ENCODE measurements around the gene PDE8B. TPM values are rescaled to one million over a fixed set of nuclear protein-coding genes. Genes with fewer than 3 reads are reported as not detected.

The PDE8B gene
- total RNA-seq, 1 experiment from 2014 or later: 0.17 TPM

- Histone ChIP-seq H4K20me1 (ENCODE audit: insufficient read depth) (no peaks in the 10 kb centered on the region), H3K9me3 (ENCODE audit: control insufficient read depth in 1 of 2, insufficient read depth in 1 of 2, low read depth in 1 of 2, low read length in 2 of 2) (no peaks in the 10 kb centered on the region), H3K4me2 (ENCODE audit: low read length) (no peak overlapping the region), H3K9ac (ENCODE audit: low read length) (no peak overlapping the region), H3K9me2 (ENCODE audit: insufficient read depth) (no peaks in the 10 kb centered on the region), H3K36me3 (ENCODE audit: control insufficient read depth in 1 of 2, insufficient read depth in 2 of 2, low read length in 2 of 2) (no peaks in the 10 kb centered on the region), H3K4me3 (replicated peaks in 1 of 2; ENCODE audit: low read depth in 1 of 2, low read length in 2 of 2) (no peak overlapping the region), H3K27ac (ENCODE audit: low read depth, low read length) (no peak overlapping the region), H2AFZ (ENCODE audit: low read depth, low read length, poor library complexity, severe bottlenecking) (no peak overlapping the region), H3K27me3 (ENCODE audit: insufficient read depth, low read length) (no peaks in the 10 kb centered on the region), H3K79me2 (ENCODE audit: insufficient read depth, low read length) (no peaks in the 10 kb centered on the region), H3K4me1 (ENCODE audit: control insufficient read depth in 1 of 2, insufficient read depth in 2 of 2, low read length in 2 of 2) (no peaks in the 10 kb centered on the region)
- intact Hi-C loops (cut with micrococcal nuclease): no loop called here
- BruUV-seq (replicated peaks): no TSS peak
- DNase-seq (ENCODE audit: low read depth, low spot score) (no peak), ATAC-seq (no peak)
- POLR2A ChIA-PET: no interaction called here
- no peak for TF ChIP-seq EGR1 (IDR thresholded peaks at IDR 0.05; ENCODE audit: low read depth)
- no peak for TF ChIP-seq POLR2AphosphoS5 (IDR thresholded peaks at IDR 0.05; ENCODE audit: low read depth, low read length)
- no peak for TF ChIP-seq ELF1 (IDR thresholded peaks at IDR 0.05; ENCODE audit: borderline replicate concordance, low read depth)
- no peak for TF ChIP-seq YY1 (IDR thresholded peaks at IDR 0.05; ENCODE audit: extremely low read depth, insufficient replicate concordance, low read depth, low read length)
- no peak for TF ChIP-seq FOSL1 (IDR thresholded peaks at IDR 0.05; ENCODE audit: low read depth)
- RAD21 ChIA-PET (ENCODE audit: low non-redundant PET in 1 of 2, low total read pairs in 2 of 2, uncharacterized antibody in 2 of 2, unreplicated experiment in 2 of 2): no interaction called here
- CTCF ChIA-PET: no interaction called here
Measured at GRCh38 chr5:77418162-77418561, 207.7 kb downstream of the PDE8B start.

GRCh38 chr5:77418601-77419581 lies 208.4 kb downstream of the PDE8B start:
- intact Hi-C loops (cut with micrococcal nuclease): no loop called here
- no peaks in the 10 kb centered on the region for H3K36me3 ChIP-seq (ENCODE audit: control insufficient read depth in 1 of 2, insufficient read depth in 2 of 2, low read length in 2 of 2)
- H3K4me3 ChIP-seq (replicated peaks in 1 of 2; ENCODE audit: low read depth in 1 of 2, low read length in 2 of 2): no peak overlapping the region
- no peaks in the 10 kb centered on the region for H4K20me1 ChIP-seq (ENCODE audit: insufficient read depth)
- ChIA-PET POLR2A (no interaction called here), RAD21 (ENCODE audit: low non-redundant PET in 1 of 2, low total read pairs in 2 of 2, uncharacterized antibody in 2 of 2, unreplicated experiment in 2 of 2) (no interaction called here), CTCF (no interaction called here)
- BruUV-seq (replicated peaks): no TSS peak
- H3K9me2 ChIP-seq (ENCODE audit: insufficient read depth): no peaks in the 10 kb centered on the region
- H3K4me2 ChIP-seq (ENCODE audit: low read length): no peak overlapping the region
- H2AFZ ChIP-seq (ENCODE audit: low read depth, low read length, poor library complexity, severe bottlenecking): no peak overlapping the region
- no peaks in the 10 kb centered on the region for H3K27me3 ChIP-seq (ENCODE audit: insufficient read depth, low read length)
- no peak overlapping the region for H3K27ac ChIP-seq (ENCODE audit: low read depth, low read length)
- no peaks in the 10 kb centered on the region for H3K4me1 ChIP-seq (ENCODE audit: control insufficient read depth in 1 of 2, insufficient read depth in 2 of 2, low read length in 2 of 2)
- H3K9ac ChIP-seq (ENCODE audit: low read length): no peak overlapping the region
- no peaks in the 10 kb centered on the region for H3K79me2 ChIP-seq (ENCODE audit: insufficient read depth, low read length)
- no peak for ATAC-seq
- no peak for DNase-seq (ENCODE audit: low read depth, low spot score)
- no peaks in the 10 kb centered on the region for H3K9me3 ChIP-seq (ENCODE audit: control insufficient read depth in 1 of 2, insufficient read depth in 1 of 2, low read depth in 1 of 2, low read length in 2 of 2)
- TF ChIP-seq EZH2phosphoT487 (IDR thresholded peaks at IDR 0.05; ENCODE audit: borderline replicate concordance) (no peak), CEBPB (IDR thresholded peaks at IDR 0.05; ENCODE audit: low read depth) (no peak), EGR1 (IDR thresholded peaks at IDR 0.05; ENCODE audit: low read depth) (no peak), CTCF (IDR thresholded peaks at IDR 0.05 in 2 of 3, conservative IDR thresholded peaks at IDR 0.05 in 1 of 3; ENCODE audit: borderline replicate concordance in 1 of 3, insufficient read depth in 1 of 3, low read depth in 2 of 3, low read length in 2 of 3) (no peak), POLR2AphosphoS5 (IDR thresholded peaks at IDR 0.05; ENCODE audit: low read depth, low read length) (no peak), POLR2A (IDR thresholded peaks at IDR 0.05; ENCODE audit: borderline replicate concordance, extremely low read depth, insufficient read depth, insufficient read length) (no peak), CBX3 (IDR thresholded peaks at IDR 0.05; ENCODE audit: low read depth) (no peak), SIN3A (IDR thresholded peaks at IDR 0.05; ENCODE audit: low read depth) (no peak), REST (IDR thresholded peaks at IDR 0.05; ENCODE audit: low read depth) (no peak), SRF (IDR thresholded peaks at IDR 0.05; ENCODE audit: low read depth) (no peak), RAD21 (IDR thresholded peaks at IDR 0.05; ENCODE audit: low read depth) (no peak), MAX (IDR thresholded peaks at IDR 0.05) (no peak)

Data from HCT116 (cell line).